K562 (cell line): Measurements from ENCODE around the gene PYM1. TPM values are rescaled to one million over a fixed set of nuclear protein-coding genes. Genes with fewer than 3 reads are reported as not detected.

ENCODE experiments used
- ATAC-seq: fragments of 200-7000 bp; cut with Tn5 transposase; 3 replicates; pipeline ENCODE4 v1.9.1; 2020; ENCODE audit warnings: moderate library complexity
- BruUV-seq: library from RNA; stranded (reverse); fragments of 400-500 nt; replicated peaks from 2 replicates; lab custom pipeline; 2021; lab: Mats Ljungman, UMichigan
- CTCF ChIA-PET: fragments of 300-600 bp; formaldehyde crosslinking; extraction: SDS; loops from one replicate; lab custom pipeline; 2021; ENCODE audit warnings: low intra/inter-chr PET ratio; lab: Yijun Ruan, JAX
- POLR2A ChIA-PET: fragments of 300-600, 350-650 bp; sonication (Branson Sonifier 250); formaldehyde crosslinking; extraction: SDS; loops from one replicate; lab custom pipeline; 2021; ENCODE audit warnings: antibody characterized with exemption, inconsistent platforms; lab: Yijun Ruan, JAX
- DNase-seq, 4 experiments: peaks; one replicate each; pipeline versions ENCODE4 v3.0.0 to v3.0.0-alpha.2; 2011 to 2018; ENCODE audit warnings: low spot score in 3 of 4, mixed read lengths in 3 of 4; ENCODE audit errors: extremely low read depth in 1 of 4
- FAIRE-seq: peaks from 2 replicates; lab custom pipeline; 2011; peaks lifted over from hg19 to GRCh38; lab: Jason Lieb, UNC
- H2AFZ ChIP-seq: 2 replicates; pipeline ENCODE4 v1.6.0; 2011; ENCODE audit warnings: low read depth, low read length, control low read depth, inconsistent platforms
- H3K27ac ChIP-seq: fragments of 200-600 bp; 3 replicates; pipeline ENCODE4 v1.8.0; 2011; ENCODE audit warnings: low read depth, mild to moderate bottlenecking, control low read depth, inconsistent platforms, low read length, moderate library complexity, mixed read lengths; ENCODE audit errors: extremely low read depth
- H3K27me3 ChIP-seq, 2 experiments: fragments of 300-600 bp in 1 of 2; 2 replicates in 1 of 2; 3 replicates in 1 of 2; pipeline versions ENCODE4 v1.6.0 to v1.8.0; 2011; ENCODE audit warnings: inconsistent platforms in 2 of 2, low read length in 2 of 2, mild to moderate bottlenecking in 1 of 2, mixed read lengths in 1 of 2, moderate library complexity in 1 of 2; ENCODE audit not compliant: control insufficient read depth in 2 of 2, insufficient read depth in 2 of 2
- H3K36me3 ChIP-seq: fragments of 300-600 bp; 3 replicates; pipeline ENCODE4 v1.8.0; 2011; ENCODE audit warnings: mild to moderate bottlenecking, low read length, inconsistent platforms; ENCODE audit not compliant: control insufficient read depth, insufficient read depth
- H3K4me1 ChIP-seq, 2 experiments: fragments of 200-600 bp in 1 of 2; replicated peaks in 1 of 2; 2 replicates in 1 of 2; 3 replicates in 1 of 2; pipeline versions ENCODE4 v1.5.1 to v1.8.0; 2011; ENCODE audit warnings: inconsistent platforms in 2 of 2, low read length in 2 of 2, mild to moderate bottlenecking in 1 of 2, mixed read lengths in 1 of 2, moderate library complexity in 1 of 2; ENCODE audit not compliant: control insufficient read depth in 2 of 2, insufficient read depth in 2 of 2
- H3K4me2 ChIP-seq: 2 replicates; pipeline ENCODE4 v1.6.1; 2011; ENCODE audit warnings: low read length, control low read depth, inconsistent platforms, mixed read lengths; ENCODE audit not compliant: insufficient read depth
- H3K4me3 ChIP-seq: fragments of 200-600 bp; sonication (generic), shearing (Covaris generic); 2 replicates; pipeline ENCODE4 v1.5.1; 2016; ENCODE audit warnings: control low read depth, inconsistent platforms
- H3K79me2 ChIP-seq: fragments of 200-600 bp; 3 replicates; pipeline ENCODE4 v1.8.0; 2011; ENCODE audit warnings: low read length, inconsistent platforms; ENCODE audit not compliant: control insufficient read depth, insufficient read depth
- H3K9ac ChIP-seq, 2 experiments: 2 replicates each; pipeline versions ENCODE4 v1.6.0 to v1.6.1; 2011; ENCODE audit warnings: low read depth in 2 of 2, low read length in 2 of 2, control low read depth in 1 of 2, inconsistent platforms in 1 of 2, mild to moderate bottlenecking in 1 of 2, mixed read lengths in 1 of 2; ENCODE audit not compliant: insufficient read depth in 1 of 2
- H3K9me1 ChIP-seq: one replicate; pipeline ENCODE4 v1.6.0; 2011; ENCODE audit warnings: inconsistent platforms, mild to moderate bottlenecking, low read length, moderate library complexity; ENCODE audit not compliant: control insufficient read depth, insufficient read depth
- H3K9me3 ChIP-seq: replicated peaks from 2 replicates; pipeline ENCODE4 v1.5.1; 2011; ENCODE audit warnings: low read depth, low read length, inconsistent platforms; ENCODE audit not compliant: control insufficient read depth, insufficient read depth
- H4K20me1 ChIP-seq: replicated peaks from 2 replicates; pipeline ENCODE4 v1.6.1; 2011; ENCODE audit warnings: low read length, inconsistent platforms, mixed read lengths; ENCODE audit not compliant: control insufficient read depth, insufficient read depth
- ADNP ChIP-seq: fragments of 200-800 bp; sonication (Bioruptor generic); IDR thresholded peaks from 2 replicates; pipeline ENCODE4 v1.6.1; 2016; ENCODE audit warnings: missing genetic modification characterization, missing compliant biosample characterization
- CBX1 ChIP-seq: sonication (generic); IDR thresholded peaks from 2 replicates; pipeline ENCODE4 v1.6.1; 2016; ENCODE audit warnings: antibody characterized with exemption, low read depth, mild to moderate bottlenecking
- FOXM1 ChIP-seq, 2 experiments: fragments of 450-650 bp in 1 of 2; sonication (generic) in 1 of 2; formaldehyde crosslinking in 1 of 2; IDR thresholded peaks; 2 replicates each; pipeline versions ENCODE4 v1.6.1 to v1.9.0; 2017 to 2022; ENCODE audit warnings: low read depth in 2 of 2, mild to moderate bottlenecking in 2 of 2, missing genetic modification reagents in 1 of 2, moderate library complexity in 1 of 2
- GTF2F1 ChIP-seq: IDR thresholded peaks from 2 replicates; pipeline ENCODE4 v1.6.1; 2011; ENCODE audit warnings: low read depth, low read length, improper control_type of control experiment
- KDM2B ChIP-seq: fragments of 250-450 bp; sonication (Bioruptor Pico); IDR thresholded peaks from 2 replicates; pipeline ENCODE4 v1.8.0; 2021; ENCODE audit warnings: mild to moderate bottlenecking, moderate library complexity
- MCM5 ChIP-seq: fragments of 450-650 bp; IDR thresholded peaks from 2 replicates; pipeline ENCODE4 v1.6.1; 2016; ENCODE audit warnings: low read depth
- MEF2D ChIP-seq: conservative IDR thresholded peaks from 2 replicates; pipeline ENCODE4 v1.6.1; 2016; ENCODE audit warnings: low read depth, missing genetic modification characterization, missing compliant biosample characterization
- MTA2 ChIP-seq: fragments of 450-650 bp; IDR thresholded peaks from 2 replicates; pipeline ENCODE4 v1.6.1; 2016; ENCODE audit warnings: low read depth
- PHF20 ChIP-seq: fragments of 450-650 bp; IDR thresholded peaks from 2 replicates; pipeline ENCODE4 v1.6.1; 2018; ENCODE audit not compliant: partially characterized antibody
- PHF21A ChIP-seq: fragments of 450-650 bp; IDR thresholded peaks from 2 replicates; pipeline ENCODE4 v1.6.1; 2017; ENCODE audit warnings: low read depth, borderline replicate concordance
- TAL1 ChIP-seq: fragments of 450-650 bp; IDR thresholded peaks from 2 replicates; pipeline ENCODE4 v1.6.1; 2016; ENCODE audit warnings: mild to moderate bottlenecking
- TGIF2 ChIP-seq: sonication (generic); formaldehyde crosslinking; IDR thresholded peaks from 2 replicates; pipeline ENCODE4 v1.8.1; 2022; ENCODE audit warnings: mild to moderate bottlenecking, missing genetic modification reagents, moderate library complexity
- TRIM28 ChIP-seq: fragments of 450-650 bp; IDR thresholded peaks from 2 replicates; pipeline ENCODE4 v1.6.1; 2017
- ZC3H4 ChIP-seq: sonication (generic); formaldehyde crosslinking; IDR thresholded peaks from 2 replicates; pipeline ENCODE4 v1.9.0; 2021; ENCODE audit warnings: missing genetic modification reagents, borderline replicate concordance
- ZFP1 ChIP-seq: fragments of 450-650 bp; formaldehyde crosslinking; IDR thresholded peaks from 2 replicates; pipeline ENCODE4 v1.4.0; 2020; ENCODE audit warnings: mild to moderate bottlenecking, mixed read lengths
- ZNF224 ChIP-seq: sonication (generic); formaldehyde crosslinking; IDR thresholded peaks from 2 replicates; pipeline ENCODE4 v1.8.0; 2022; ENCODE audit warnings: mild to moderate bottlenecking, missing genetic modification reagents
- ZNF253 ChIP-seq: fragments of 250-450 bp; sonication (Bioruptor Pico); conservative IDR thresholded peaks from 2 replicates; pipeline ENCODE4 v1.6.1; 2021; ENCODE audit warnings: mild to moderate bottlenecking
- ZNF324 ChIP-seq: fragments of 250-450 bp; sonication (Bioruptor Pico); IDR thresholded peaks from 2 replicates; pipeline ENCODE4 v1.4.0; 2020; ENCODE audit warnings: mild to moderate bottlenecking
- ZNF507 ChIP-seq: conservative IDR thresholded peaks from 2 replicates; pipeline ENCODE4 v1.6.1; 2017; ENCODE audit warnings: missing genetic modification characterization, missing compliant biosample characterization
- in situ Hi-C: fragments of 300-500 bp; cut with MboI; formaldehyde crosslinking; loops from 4 replicates; pipeline ENCODE4 v1.15.0; 2018; ENCODE audit warnings: inconsistent platforms, mixed read lengths
- intact Hi-C: fragments of 100-400 bp; cut with micrococcal nuclease; formaldehyde crosslinking; loops from 2 replicates; pipeline ENCODE4 v1.14.2; 2022
- polyA plus RNA-seq, 8 experiments: library from polyadenylated mRNA; depleted of rRNA in 4 of 8; stranded (reverse) in 5 of 8; unstranded in 3 of 8; fragments of >200 nt; fragmentation: Nextera tagmentation in 2 of 8; fragmentation: Illumina TruSeq in 1 of 8; extraction: Ambion mirVana in 2 of 8; extraction: Trizol in 1 of 8; gene quantifications; 2 replicates each; pipeline versions ENCODE4 v1.2.1 to v1.2.3, GENCODE V29; 2011 to 2014; ENCODE audit warnings: inconsistent platforms in 1 of 8, missing spikeins in 1 of 8
- total RNA-seq, 7 experiments: library from RNA; depleted of rRNA in 6 of 7; stranded (reverse); fragments of >200 nt in 6 of 7; fragmentation: Illumina TruSeq in 2 of 7; extraction: Trizol in 2 of 7; gene quantifications; 2 replicates each; pipeline versions ENCODE4 v1.2.1 to v1.2.3, GENCODE V29; 2011 to 2021; ENCODE audit warnings: low replicate concordance in 1 of 7
- TF ChIP-seq, protein P1 (sequence below): IDR thresholded peaks from 2 replicates; pipeline ENCODE4 v1.6.1; 2011; ENCODE audit not compliant: insufficient read length; ENCODE audit errors: extremely low read depth
- TF ChIP-seq, protein P2 (sequence below): fragments of 450-650 bp; IDR thresholded peaks from 2 replicates; pipeline ENCODE4 v1.6.1; 2018; ENCODE audit warnings: mild to moderate bottlenecking, low read depth; ENCODE audit not compliant: partially characterized antibody

The PYM1 gene
- total and polyA plus RNA-seq, 9 of the 15 experiments (the other 6 are each of a cell fraction or from before 2014, with no cell fraction given), result 29.0 to 51.3 (median 34.1) TPM

DNA sequence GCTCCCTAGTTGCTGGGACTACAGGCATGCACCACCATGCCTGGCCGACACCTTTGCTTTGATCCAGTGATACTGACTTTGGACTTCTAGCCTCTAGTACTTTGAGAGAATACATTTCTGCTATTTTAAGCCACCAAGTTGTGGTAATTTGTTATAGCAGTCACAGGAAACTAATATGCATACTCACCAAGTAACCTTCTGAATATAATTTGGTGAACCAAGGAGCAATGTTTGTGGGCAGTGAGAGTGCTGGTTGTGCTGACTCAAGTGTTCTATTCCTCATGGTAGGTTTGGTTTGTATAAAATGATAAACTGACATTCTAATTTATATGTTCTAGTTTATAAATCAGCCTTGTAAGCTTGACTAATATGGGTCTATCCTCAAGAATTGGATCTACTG lies 42.6 kb downstream of the PYM1 start (continued):
- TF ChIP-seq ADNP (tag), result no peak
- no peak for TF ChIP-seq ZNF253 (CRISPR knock-in tag)

DNA sequence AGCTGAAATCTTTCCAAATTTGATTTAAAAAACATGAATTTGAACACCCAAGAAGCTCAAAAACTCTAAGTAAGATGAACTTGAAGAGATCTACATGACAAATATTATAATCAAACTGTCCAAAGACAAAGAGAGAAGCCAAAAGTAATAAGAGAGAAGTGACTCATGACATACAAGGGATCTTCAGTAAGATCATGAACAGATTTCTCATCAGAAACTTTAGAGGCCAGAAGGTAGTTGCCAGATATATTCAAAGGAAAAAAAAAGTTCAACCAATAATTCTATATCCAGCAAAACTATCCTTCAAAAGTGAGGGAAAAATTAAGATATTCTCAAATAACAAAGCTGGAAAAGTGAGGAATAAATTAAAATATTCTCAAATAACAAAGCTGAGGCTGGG lies 49.9 kb downstream of the PYM1 start:
- intact Hi-C loops, result no loop called here
- no TSS peak for BruUV-seq
- CTCF ChIA-PET, result no interaction called here
- no peak for TF ChIP-seq MTA2
- TF ChIP-seq, protein P1, sequence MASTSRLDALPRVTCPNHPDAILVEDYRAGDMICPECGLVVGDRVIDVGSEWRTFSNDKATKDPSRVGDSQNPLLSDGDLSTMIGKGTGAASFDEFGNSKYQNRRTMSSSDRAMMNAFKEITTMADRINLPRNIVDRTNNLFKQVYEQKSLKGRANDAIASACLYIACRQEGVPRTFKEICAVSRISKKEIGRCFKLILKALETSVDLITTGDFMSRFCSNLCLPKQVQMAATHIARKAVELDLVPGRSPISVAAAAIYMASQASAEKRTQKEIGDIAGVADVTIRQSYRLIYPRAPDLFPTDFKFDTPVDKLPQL, result no peak
- TF ChIP-seq TRIM28, result 0 out of 2 replicates have a peak, but pooled peaks have one; percentile 49
- no peak for TF ChIP-seq KDM2B
- no peak for TF ChIP-seq FOXM1 (IDR thresholded peaks at IDR 0.05; ENCODE audit: low read depth)
- no peak for TF ChIP-seq FOXM1 (CRISPR knock-in tag; IDR thresholded peaks at IDR 0.05; ENCODE audit: low read depth)
- TF ChIP-seq TAL1, result no peak
- TF ChIP-seq CBX1, result no peak
- TF ChIP-seq ZNF224, result no peak
- no peak for TF ChIP-seq ZNF324 (CRISPR knock-in tag)
- TF ChIP-seq GTF2F1, result no peak
- no peak for TF ChIP-seq MEF2D (tag)
- TF ChIP-seq, protein P2, sequence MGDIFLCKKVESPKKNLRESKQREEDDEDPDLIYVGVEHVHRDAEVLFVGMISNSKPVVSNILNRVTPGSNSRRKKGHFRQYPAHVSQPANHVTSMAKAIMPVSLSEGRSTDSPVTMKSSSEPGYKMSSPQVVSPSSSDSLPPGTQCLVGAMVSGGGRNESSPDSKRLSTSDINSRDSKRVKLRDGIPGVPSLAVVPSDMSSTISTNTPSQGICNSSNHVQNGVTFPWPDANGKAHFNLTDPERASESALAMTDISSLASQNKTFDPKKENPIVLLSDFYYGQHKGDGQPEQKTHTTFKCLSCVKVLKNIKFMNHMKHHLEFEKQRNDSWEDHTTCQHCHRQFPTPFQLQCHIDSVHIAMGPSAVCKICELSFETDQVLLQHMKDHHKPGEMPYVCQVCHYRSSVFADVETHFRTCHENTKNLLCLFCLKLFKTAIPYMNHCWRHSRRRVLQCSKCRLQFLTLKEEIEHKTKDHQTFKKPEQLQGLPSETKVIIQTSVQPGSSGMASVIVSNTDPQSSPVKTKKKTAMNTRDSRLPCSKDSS, result peak; percentile 20
- no peak for TF ChIP-seq ZC3H4 (CRISPR knock-in tag)
- TF ChIP-seq ZFP1 (CRISPR knock-in tag), result peak; percentile 76
- no peak for TF ChIP-seq TGIF2
- no peak for TF ChIP-seq ZNF507 (tag)
- no peak for TF ChIP-seq MCM5
- TF ChIP-seq PHF20, result no peak
- no peak for TF ChIP-seq PHF21A

More for the DNA sequence above, 49.9 kb downstream of the PYM1 start:
- ATAC-seq (no peak), DNase-seq (no peak), FAIRE-seq (no peak)
- H3K27me3 ChIP-seq, result no peaks in the 10 kb centered on the region
- no peak overlapping the region for H3K4me2 ChIP-seq
- no peaks in the 10 kb centered on the region for H3K79me2 ChIP-seq
- no peak overlapping the region for H2AFZ ChIP-seq
- POLR2A ChIA-PET, result interaction anchor here (1.0 to 1.3 kb wide), 2 partner anchors 9 to 21 kb away, joined by 3 to 4 read pairs; no protein-coding TSS in a partner anchor
- in situ Hi-C loops, result no loop called here
- H3K9ac ChIP-seq, result no peak overlapping the region
- no peaks in the 10 kb centered on the region; the same call in 1 of the 2 replicates for H3K9me3 ChIP-seq
- no peak overlapping the region for H3K4me3 ChIP-seq
- H3K4me1 ChIP-seq, result no peaks in the 10 kb centered on the region; a peak in 1 of 5 replicates
- H3K36me3 ChIP-seq, result no peaks in the 10 kb centered on the region
- no peaks in the 10 kb centered on the region for H4K20me1 ChIP-seq
- no peaks in the 10 kb centered on the region for H3K9me1 ChIP-seq
- no peak overlapping the region for H3K27ac ChIP-seq
